ENCODE data around the gene POF1B. TPM values are rescaled to one million over a fixed set of nuclear protein-coding genes. Genes with fewer than 3 reads are reported as not detected.
"Not testable (repeated sequence)": the region's sequence is repeated elsewhere in the genome, so short reads cannot be mapped to it uniquely, and the experiment has no call there.

Gene POF1B
- total RNA-seq, 4 donors from 2014 or later = 0.26 to 1.6 (median 1.0) TPM; not detected in 1

- no peak overlapping the region for H3K27ac ChIP-seq
- H3K36me3 ChIP-seq = no peaks in the 10 kb centered on the region
- TF ChIP-seq CTCF (IDR thresholded peaks at IDR 0.05) = no peak
- no peak for TF ChIP-seq POLR2A (IDR thresholded peaks at IDR 0.05)
- no peaks in the 10 kb centered on the region for H3K27me3 ChIP-seq
- H3K4me3 ChIP-seq = no peak overlapping the region
- no peak for DNase-seq
- intact Hi-C loops (cut with DNase I; ENCODE audit: low total_unique reads) = no loop called here
- no peaks in the 10 kb centered on the region for H3K9me3 ChIP-seq
- H3K4me1 ChIP-seq = no peaks in the 10 kb centered on the region
These were observed 33.9 kb downstream of the POF1B start for GRCh38 chrX:85345523-85345922.

- H3K4me3 ChIP-seq = no peak overlapping the region
- TF ChIP-seq CTCF (IDR thresholded peaks at IDR 0.05) (no peak), POLR2A (IDR thresholded peaks at IDR 0.05) (no peak)
- no peaks in the 10 kb centered on the region for H3K9me3 ChIP-seq
- DNase-seq = peak in 1 of 2 donors; percentile 9
- intact Hi-C loops (cut with DNase I; ENCODE audit: low total_unique reads) = no loop called here
- H3K4me1 ChIP-seq = no peaks in the 10 kb centered on the region
- H3K27me3 ChIP-seq = no peaks in the 10 kb centered on the region
- H3K27ac ChIP-seq = no peak overlapping the region
- H3K36me3 ChIP-seq = no peaks in the 10 kb centered on the region
These were observed 52.5 kb downstream of the POF1B start for GRCh38 chrX:85327060-85327333.

DNA sequence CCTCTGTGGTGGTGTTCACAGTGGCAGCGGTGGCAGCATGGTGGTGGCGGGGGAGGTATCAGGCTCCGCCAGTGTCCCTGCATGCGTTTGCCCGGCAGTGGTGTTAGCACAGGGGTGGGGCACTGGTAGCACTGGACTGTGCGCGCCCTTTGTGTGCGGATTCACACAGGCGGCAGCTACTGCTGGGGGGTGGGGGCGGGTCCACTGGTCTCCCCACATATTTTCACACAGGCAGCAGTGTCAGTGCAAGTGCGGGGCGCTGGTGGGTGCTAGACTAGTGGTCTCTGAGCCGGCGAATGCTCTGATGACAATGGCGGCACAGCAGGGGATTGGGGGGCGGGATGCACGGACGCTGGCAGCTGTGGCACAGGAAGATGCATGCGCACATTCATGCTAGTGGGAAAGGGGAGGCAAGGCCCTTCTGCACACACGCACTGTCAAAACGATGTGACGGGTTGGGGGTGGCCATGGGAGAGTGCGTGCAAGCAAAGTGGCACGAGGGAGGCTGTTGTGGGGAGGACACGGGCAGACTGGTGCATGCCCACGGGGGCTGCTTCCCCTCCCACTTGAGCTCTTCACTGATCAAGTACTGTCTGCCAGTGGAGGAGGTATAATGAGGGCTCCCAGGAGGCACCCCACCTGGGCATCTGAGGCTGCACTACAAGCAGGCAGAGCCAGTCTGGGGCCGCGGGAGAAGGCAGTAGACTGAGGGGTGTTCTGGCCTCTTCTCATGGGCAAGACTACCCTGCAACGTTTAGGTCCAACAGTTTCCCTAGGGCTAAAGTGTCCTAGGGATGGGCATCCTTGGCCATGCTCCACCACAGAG is 53.0 kb downstream of the POF1B start:
- no peaks in the 10 kb centered on the region for H3K9me3 ChIP-seq
- no peaks in the 10 kb centered on the region for H3K4me1 ChIP-seq
- no peak overlapping the region for H3K4me3 ChIP-seq
- no peaks in the 10 kb centered on the region for H3K36me3 ChIP-seq
- peak in 1 of 2 donors; percentile 8 for DNase-seq
- intact Hi-C loops (cut with DNase I; ENCODE audit: low total_unique reads) = no loop called here
- H3K27ac ChIP-seq = no peak overlapping the region
- H3K27me3 ChIP-seq = no peaks in the 10 kb centered on the region
- no peak for TF ChIP-seq POLR2A (IDR thresholded peaks at IDR 0.05)
- TF ChIP-seq CTCF (IDR thresholded peaks at IDR 0.05) = no peak

DNA sequence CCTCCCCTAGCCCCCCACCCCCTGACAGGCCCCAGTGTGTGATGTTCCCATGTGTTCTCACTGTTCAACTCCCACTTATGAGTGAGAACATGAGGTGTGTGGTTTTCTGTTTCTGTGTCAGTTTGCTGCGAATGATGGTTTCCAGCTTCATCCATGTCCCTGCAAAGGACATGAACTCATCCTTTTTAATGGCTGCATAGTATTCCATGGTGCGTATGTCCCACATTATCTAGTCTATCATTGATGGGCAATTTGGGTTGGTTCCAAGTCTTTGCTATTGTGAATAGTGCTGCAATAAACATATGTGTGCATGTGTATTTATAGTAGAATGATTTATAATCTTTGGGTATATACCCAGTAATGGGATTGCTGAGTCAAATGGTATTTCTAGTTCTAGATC is 68.1 kb downstream of the POF1B start:
- intact Hi-C loops (cut with DNase I; ENCODE audit: low total_unique reads); H3K4me1 ChIP-seq; H3K36me3 ChIP-seq; DNase-seq; H3K9me3 ChIP-seq; H3K27ac ChIP-seq; H3K4me3 ChIP-seq; H3K27me3 ChIP-seq: not testable (repeated sequence)

GRCh38 chrX:85309717-85310116 is 69.7 kb downstream of the POF1B start:
- Histone ChIP-seq H3K4me1 (no peaks in the 10 kb centered on the region), H3K27ac (no peak overlapping the region), H3K27me3 (no peaks in the 10 kb centered on the region), H3K9me3 (no peaks in the 10 kb centered on the region), H3K36me3 (no peaks in the 10 kb centered on the region), H3K4me3 (no peak overlapping the region)
- DNase-seq = no peak
- intact Hi-C loops (cut with DNase I; ENCODE audit: low total_unique reads) = no loop called here
- no peak for TF ChIP-seq CTCF (IDR thresholded peaks at IDR 0.05)
- no peak for TF ChIP-seq POLR2A (IDR thresholded peaks at IDR 0.05)

DNA sequence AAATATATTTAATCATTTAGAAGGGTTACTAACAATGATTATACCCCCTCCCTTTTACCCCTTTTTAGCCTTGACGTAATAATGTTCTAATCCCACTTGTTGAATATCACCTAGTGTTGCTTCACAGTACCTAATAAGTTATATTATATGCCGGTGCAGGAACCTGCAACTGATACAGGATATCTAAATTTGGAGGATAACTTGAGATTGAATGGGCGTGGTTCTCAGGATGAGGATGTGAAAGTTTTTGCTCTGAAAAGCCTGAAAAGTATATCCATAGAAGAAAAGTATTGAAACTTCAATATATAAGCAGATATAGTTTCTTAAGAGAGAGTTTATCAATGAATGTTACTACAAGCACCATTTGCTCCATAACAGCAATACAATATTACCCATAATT is 75.9 kb downstream of the POF1B start:
- intact Hi-C loops (cut with DNase I; ENCODE audit: low total_unique reads) = no loop called here
- H3K27me3 ChIP-seq = no peaks in the 10 kb centered on the region
- no peak for DNase-seq
- no peaks in the 10 kb centered on the region for H3K4me1 ChIP-seq
- H3K27ac ChIP-seq = no peak overlapping the region
- no peak overlapping the region for H3K4me3 ChIP-seq
- no peaks in the 10 kb centered on the region for H3K36me3 ChIP-seq
- H3K9me3 ChIP-seq = no peaks in the 10 kb centered on the region
- TF ChIP-seq CTCF (IDR thresholded peaks at IDR 0.05) (no peak), POLR2A (IDR thresholded peaks at IDR 0.05) (no peak)
